HepG2 (cell line): ENCODE measurements around the gene MMRN2. TPM values are rescaled to one million over a fixed set of nuclear protein-coding genes. Genes with fewer than 3 reads are reported as not detected.
A peak's percentile ranks its signal among the peaks of the same experiment; 100 is the strongest.

Source experiments
- AKNA ChIP-seq: sonication (generic); formaldehyde crosslinking; IDR thresholded peaks from 2 replicates; pipeline ENCODE4 v1.4.0; 2020; ENCODE audit warnings: missing genetic modification reagents, borderline replicate concordance
- CEBPB ChIP-seq: IDR thresholded peaks from 2 replicates; pipeline ENCODE4 v1.6.1; 2011; ENCODE audit warnings: low read depth, low read length, improper control_type of control experiment, borderline replicate concordance
- HNRNPH1 ChIP-seq: fragments of 200-400 bp; formaldehyde crosslinking; optimal IDR thresholded peaks from 2 replicates; pipeline ENCODE3; 2017; ENCODE audit warnings: mild to moderate bottlenecking, low read depth, low read length
- MAFF ChIP-seq: IDR thresholded peaks from 2 replicates; pipeline ENCODE4 v1.6.1; 2011; ENCODE audit warnings: low read depth, low read length, improper control_type of control experiment
- MLLT10 ChIP-seq: sonication (generic); formaldehyde crosslinking; IDR thresholded peaks from 2 replicates; pipeline ENCODE4 v1.4.0; 2020; ENCODE audit warnings: missing genetic modification reagents
- PHF21A ChIP-seq: sonication (generic); formaldehyde crosslinking; IDR thresholded peaks from 2 replicates; pipeline ENCODE4 v1.5.0; 2020; ENCODE audit warnings: mild to moderate bottlenecking, missing genetic modification reagents
- SUZ12 ChIP-seq: fragments of 150-350 bp; IDR thresholded peaks from 2 replicates; pipeline ENCODE4 v1.6.1; 2014; ENCODE audit warnings: low read depth, low read length
- ZNF235 ChIP-seq: sonication (generic); formaldehyde crosslinking; IDR thresholded peaks from 2 replicates; pipeline ENCODE4 v1.8.1; 2023; ENCODE audit warnings: mild to moderate bottlenecking, missing genetic modification reagents, borderline replicate concordance
- ZNF746 ChIP-seq: sonication (generic); formaldehyde crosslinking; IDR thresholded peaks from 2 replicates; pipeline ENCODE4 v1.8.0; 2022; ENCODE audit warnings: mild to moderate bottlenecking, missing genetic modification reagents
- polyA plus RNA-seq, 8 experiments: library from polyadenylated mRNA; depleted of rRNA in 3 of 8; stranded (reverse) in 7 of 8; unstranded in 1 of 8; fragments of >200 nt; fragmentation: Illumina TruSeq in 4 of 8; extraction: Trizol in 4 of 8; gene quantifications; 2 replicates each; pipeline versions ENCODE4 v1.2.1 to v1.2.3, GENCODE V29; 2011 to 2016; ENCODE audit warnings: low read depth in 4 of 8, missing spikeins in 1 of 8, mixed read lengths in 1 of 8; ENCODE audit not compliant: insufficient read depth in 1 of 8
- total RNA-seq, 5 experiments: library from RNA; depleted of rRNA; stranded (reverse); fragments of >200 nt; fragmentation: Illumina TruSeq; extraction: Trizol; gene quantifications; 2 replicates each; pipeline ENCODE4 v1.2.3, GENCODE V29; 2016; ENCODE audit warnings: low read depth in 1 of 5

The MMRN2 gene
- total and polyA plus RNA-seq, 2 of the 13 experiments (the other 11 are each of a cell fraction or from before 2014, with no cell fraction given), result 0.04 TPM; not detected in 1

GRCh38 chr10:86931872-86932271 lies 25.5 kb downstream of the MMRN2 start (continued):
- TF ChIP-seq AKNA, result no peak
- TF ChIP-seq MAFF, result peak; percentile 77
- no peak for TF ChIP-seq ZNF235 (CRISPR knock-in tag)
- TF ChIP-seq HNRNPH1, result no peak
- no peak for TF ChIP-seq MLLT10 (CRISPR knock-in tag)
- no peak for TF ChIP-seq ZNF746
- TF ChIP-seq PHF21A (CRISPR knock-in tag), result no peak
- peak; percentile 62 for TF ChIP-seq CEBPB
- TF ChIP-seq SUZ12, result no peak
